ENCODE measurements around the gene PPTC7.
A peak's percentile ranks its signal among the peaks of the same experiment; 100 is the strongest.
"Not testable (repeated sequence)": the region's sequence is repeated elsewhere in the genome, so short reads cannot be mapped to it uniquely, and the experiment has no call there.

The PPTC7 gene

DNA sequence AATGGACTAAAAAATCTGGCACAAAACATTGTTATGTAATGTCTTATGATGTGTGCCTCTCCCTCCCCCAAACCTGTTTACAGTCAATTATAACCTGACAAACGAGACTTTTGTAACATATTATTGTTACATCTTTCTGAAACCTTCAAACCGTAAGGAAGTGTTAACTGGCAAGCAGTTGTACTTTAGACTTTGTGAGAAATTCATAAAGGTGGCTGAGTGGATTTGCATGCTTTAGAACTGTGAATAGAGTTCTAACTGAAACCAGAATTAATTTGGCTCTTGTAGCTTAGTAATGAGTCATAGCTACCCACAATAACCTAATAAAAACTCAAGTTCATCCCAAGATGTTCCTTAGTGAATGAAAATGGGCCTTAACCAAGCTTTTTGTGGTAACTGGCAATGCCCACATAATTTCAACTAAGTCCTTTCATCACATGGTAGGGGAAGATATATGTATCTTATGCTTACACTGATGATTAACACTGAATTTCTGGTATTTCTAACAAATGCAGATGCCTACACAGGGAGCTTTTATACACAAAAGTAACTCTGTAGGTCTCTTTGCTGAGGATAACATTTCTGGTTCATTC is 51.3 kb downstream of the PPTC7 start:
- Histone ChIP-seq H3K9me3 (ENCODE audit: low read length) (no peaks in the 10 kb centered on the region), H3K36me3 (ENCODE audit: insufficient read depth, low read length) (peaks cover 12% of the 10 kb centered on the region), H2AFZ (ENCODE audit: low read depth, low read length) (no peak overlapping the region), H3K27me3 (ENCODE audit: insufficient read depth, low read length) (no peaks in the 10 kb centered on the region), H3K4me3 (ENCODE audit: low read length) (no peak overlapping the region), H3K4me1 (ENCODE audit: insufficient read depth, low read length) (no peaks in the 10 kb centered on the region)

DNA sequence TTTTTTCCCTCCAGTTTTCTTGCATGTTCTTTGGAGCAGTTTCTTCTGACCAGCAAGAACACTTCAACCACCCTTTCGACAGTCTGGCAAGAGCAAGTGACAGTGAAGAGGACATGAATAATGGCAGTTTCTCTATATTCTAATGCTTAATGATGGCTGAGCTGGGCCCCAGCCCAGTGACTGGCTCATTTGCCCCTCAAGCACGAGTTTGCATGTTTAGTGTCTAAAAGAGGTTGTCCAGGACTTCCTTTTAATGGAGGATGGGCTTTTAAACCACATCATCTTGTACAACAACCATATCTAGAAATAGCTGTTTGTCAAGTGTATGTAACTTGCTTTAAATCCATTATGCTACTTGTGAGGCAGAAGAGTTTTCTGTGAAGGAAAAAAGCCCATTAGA is 52.6 kb downstream of the PPTC7 start:
- H3K4me1 ChIP-seq (ENCODE audit: insufficient read depth, low read length), result no peaks in the 10 kb centered on the region
- H3K36me3 ChIP-seq (ENCODE audit: insufficient read depth, low read length), result peaks cover 3% of the 10 kb centered on the region
- H2AFZ ChIP-seq (ENCODE audit: low read depth, low read length), result no peak overlapping the region
- H3K9me3 ChIP-seq (ENCODE audit: low read length), result no peaks in the 10 kb centered on the region
- H3K27me3 ChIP-seq (ENCODE audit: insufficient read depth, low read length), result no peaks in the 10 kb centered on the region
- no peak overlapping the region for H3K4me3 ChIP-seq (ENCODE audit: low read length)

DNA sequence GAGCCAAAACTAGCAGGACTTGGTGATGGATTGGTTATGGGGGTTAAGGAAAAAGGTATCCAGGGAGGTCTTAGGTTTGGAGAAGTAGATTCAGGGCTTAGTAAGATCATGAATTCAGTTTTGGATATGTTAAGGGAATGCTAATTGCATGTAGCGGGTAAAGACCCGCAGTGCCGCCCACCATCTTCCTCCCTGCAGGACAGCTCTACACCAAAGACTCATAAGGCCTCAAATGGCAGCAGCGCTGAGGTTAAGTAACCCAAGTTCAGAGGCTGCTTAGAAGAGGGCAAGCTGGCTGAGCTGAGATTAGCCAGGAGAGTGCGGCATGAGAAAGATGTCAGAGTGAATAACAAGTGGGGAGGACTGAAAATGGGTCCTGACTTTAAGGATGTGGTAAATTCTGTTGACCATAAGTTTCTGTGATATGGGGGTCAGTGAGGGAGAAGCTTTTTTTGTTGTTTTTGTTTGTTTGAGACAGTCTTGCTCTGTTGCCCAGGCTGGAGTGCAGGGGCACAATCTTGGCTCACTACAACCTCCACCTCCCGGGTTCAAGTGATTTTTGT is 54.8 kb downstream of the PPTC7 start:
- H3K4me1 ChIP-seq (ENCODE audit: insufficient read depth, low read length), result no peaks in the 10 kb centered on the region
- H3K4me3 ChIP-seq (ENCODE audit: low read length), result no peak overlapping the region
- H3K36me3 ChIP-seq (ENCODE audit: insufficient read depth, low read length), result no peaks in the 10 kb centered on the region
- no peak overlapping the region for H2AFZ ChIP-seq (ENCODE audit: low read depth, low read length)
- H3K9me3 ChIP-seq (ENCODE audit: low read length), result no peaks in the 10 kb centered on the region
- no peaks in the 10 kb centered on the region for H3K27me3 ChIP-seq (ENCODE audit: insufficient read depth, low read length)

DNA sequence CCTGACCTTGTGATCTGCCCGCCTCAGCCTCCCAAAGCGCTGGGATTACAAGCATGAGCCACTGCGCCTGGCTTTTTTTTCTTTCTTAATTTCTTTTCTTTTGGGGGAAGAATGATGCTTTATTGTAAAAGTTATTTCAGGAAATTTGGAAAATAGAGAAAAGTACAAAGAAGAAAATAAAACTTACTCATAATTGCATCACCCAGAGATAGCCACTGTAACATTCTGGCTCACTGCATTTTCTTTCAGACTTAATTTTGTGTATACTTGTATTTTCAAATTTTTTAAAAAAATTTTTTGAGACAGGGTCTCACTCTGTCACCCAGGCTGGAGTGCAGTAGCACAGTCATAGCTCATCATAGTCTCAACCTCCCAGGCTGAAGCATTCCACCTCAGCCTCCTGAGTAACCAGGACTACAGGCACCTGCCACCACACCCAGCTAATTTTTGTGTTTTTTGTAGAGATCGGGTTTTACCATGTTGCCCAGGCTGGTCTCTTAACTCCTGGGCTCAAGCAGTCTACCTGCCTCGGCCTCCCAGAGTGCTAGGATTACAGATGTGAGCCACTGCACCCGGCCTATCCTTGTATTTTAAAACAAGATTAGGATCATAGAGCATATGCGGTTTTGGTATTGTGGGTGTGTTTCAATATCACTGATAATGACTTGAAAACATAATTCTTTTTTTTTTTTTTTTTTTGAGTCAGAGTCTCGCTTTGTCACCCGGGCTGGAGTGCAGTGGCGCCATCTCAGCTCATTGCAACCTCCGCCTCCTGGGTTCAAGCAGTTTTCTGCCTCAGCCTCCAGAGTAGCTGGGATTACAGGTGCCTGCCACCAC is 62.0 kb downstream of the PPTC7 start:
- not testable (repeated sequence) for H3K27me3 ChIP-seq (ENCODE audit: insufficient read depth, low read length); H3K4me3 ChIP-seq (ENCODE audit: low read length); H3K36me3 ChIP-seq (ENCODE audit: insufficient read depth, low read length)

DNA sequence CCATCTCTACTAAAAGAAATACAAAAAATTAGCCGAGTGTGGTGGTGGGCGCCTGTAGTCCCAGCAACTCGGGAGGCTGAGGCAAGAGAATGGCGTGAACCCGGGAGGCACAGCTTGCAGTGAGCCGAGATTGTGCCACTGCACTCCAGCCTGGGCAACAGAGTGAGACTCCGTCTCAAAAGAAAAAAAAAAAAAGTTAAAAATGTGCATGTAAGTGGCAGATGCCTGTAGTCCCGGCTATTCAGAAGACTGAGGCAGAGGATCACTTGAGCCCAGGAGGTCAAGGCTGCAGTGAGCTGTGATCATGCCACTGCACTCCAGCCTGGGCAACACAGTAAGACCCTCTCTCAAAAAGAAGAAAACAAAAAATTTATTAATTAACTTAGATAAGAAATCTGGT is 65.1 kb downstream of the PPTC7 start:
- not testable (repeated sequence) for H3K27me3 ChIP-seq (ENCODE audit: insufficient read depth, low read length); H3K9me3 ChIP-seq (ENCODE audit: low read length); H3K36me3 ChIP-seq (ENCODE audit: insufficient read depth, low read length); H3K4me1 ChIP-seq (ENCODE audit: insufficient read depth, low read length); H3K4me3 ChIP-seq (ENCODE audit: low read length); H2AFZ ChIP-seq (ENCODE audit: low read depth, low read length)

More for the DNA sequence above, 62.0 kb downstream of the PPTC7 start:
- not testable (repeated sequence) for H3K4me1 ChIP-seq (ENCODE audit: insufficient read depth, low read length); H2AFZ ChIP-seq (ENCODE audit: low read depth, low read length); H3K9me3 ChIP-seq (ENCODE audit: low read length)

DNA sequence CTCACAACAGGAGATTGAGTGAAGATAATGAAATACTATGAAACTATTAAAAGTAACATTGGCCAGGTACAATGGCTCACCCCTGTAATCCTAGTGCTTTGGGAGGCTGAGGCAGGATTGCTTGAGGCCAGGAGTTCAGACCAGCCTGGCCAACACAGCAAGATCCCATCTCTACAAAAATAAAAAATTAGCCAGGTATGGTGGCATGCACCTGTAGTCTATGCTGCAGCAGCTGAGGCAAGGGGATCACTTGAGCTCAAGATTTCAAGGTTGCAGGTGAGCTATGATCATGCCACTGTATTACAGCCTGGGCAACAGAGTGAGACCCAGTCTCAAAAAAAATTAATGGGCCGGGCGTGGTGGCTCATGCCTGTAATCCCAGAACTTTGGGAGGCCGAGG is 66.1 kb downstream of the PPTC7 start:
- Histone ChIP-seq H3K4me1 (ENCODE audit: insufficient read depth, low read length) (no peaks in the 10 kb centered on the region), H3K27me3 (ENCODE audit: insufficient read depth, low read length) (no peaks in the 10 kb centered on the region), H3K9me3 (ENCODE audit: low read length) (no peaks in the 10 kb centered on the region), H2AFZ (ENCODE audit: low read depth, low read length) (no peak overlapping the region), H3K36me3 (ENCODE audit: insufficient read depth, low read length) (no peaks in the 10 kb centered on the region), H3K4me3 (ENCODE audit: low read length) (no peak overlapping the region)

DNA sequence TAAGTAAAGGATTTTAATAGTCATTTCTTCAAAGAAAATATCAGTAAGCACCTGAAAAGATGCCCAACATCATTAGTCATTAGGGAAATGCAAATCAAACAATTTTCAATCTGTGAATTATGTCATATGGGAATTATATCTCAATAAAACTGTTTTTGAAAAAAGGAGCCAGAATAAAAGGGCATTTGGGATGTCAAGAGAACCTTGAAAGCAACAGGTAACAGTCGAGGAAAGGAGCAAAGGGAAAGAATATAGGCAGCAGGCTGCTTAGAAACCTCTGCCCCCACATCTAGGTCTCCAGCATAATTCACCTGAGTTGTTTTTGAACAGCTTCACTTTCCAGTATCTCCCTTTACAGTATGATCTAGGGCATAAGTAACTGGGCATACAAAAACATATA is 68.8 kb downstream of the PPTC7 start:
- no peaks in the 10 kb centered on the region for H3K4me1 ChIP-seq (ENCODE audit: insufficient read depth, low read length)
- H3K9me3 ChIP-seq (ENCODE audit: low read length), result no peaks in the 10 kb centered on the region
- H2AFZ ChIP-seq (ENCODE audit: low read depth, low read length), result no peak overlapping the region
- H3K36me3 ChIP-seq (ENCODE audit: insufficient read depth, low read length), result no peaks in the 10 kb centered on the region
- no peak overlapping the region for H3K4me3 ChIP-seq (ENCODE audit: low read length)
- no peaks in the 10 kb centered on the region for H3K27me3 ChIP-seq (ENCODE audit: insufficient read depth, low read length)

DNA sequence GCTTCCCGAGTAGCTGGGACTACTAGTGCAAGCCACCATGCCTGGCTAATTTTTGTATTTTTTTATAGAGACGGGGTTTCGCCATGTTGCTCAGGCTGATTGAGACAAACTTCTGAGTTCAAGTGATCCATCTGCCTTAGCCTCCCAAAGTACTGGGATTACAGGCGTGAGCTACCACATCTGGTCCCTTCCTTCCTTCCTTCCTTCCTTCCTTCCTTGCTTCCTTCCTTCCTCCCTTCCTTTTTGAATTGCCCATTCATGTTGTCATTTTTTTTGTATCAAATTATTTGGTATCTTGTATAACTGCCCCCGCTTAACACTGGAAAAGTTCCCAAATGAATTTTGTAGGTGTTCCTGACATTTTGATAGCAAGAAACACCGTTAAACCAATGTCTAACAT is 69.3 kb downstream of the PPTC7 start:
- Histone ChIP-seq H3K4me1 (ENCODE audit: insufficient read depth, low read length) (no peaks in the 10 kb centered on the region), H3K4me3 (ENCODE audit: low read length) (no peak overlapping the region), H3K36me3 (ENCODE audit: insufficient read depth, low read length) (no peaks in the 10 kb centered on the region), H3K9me3 (ENCODE audit: low read length) (no peaks in the 10 kb centered on the region), H2AFZ (ENCODE audit: low read depth, low read length) (no peak overlapping the region), H3K27me3 (ENCODE audit: insufficient read depth, low read length) (no peaks in the 10 kb centered on the region)

DNA sequence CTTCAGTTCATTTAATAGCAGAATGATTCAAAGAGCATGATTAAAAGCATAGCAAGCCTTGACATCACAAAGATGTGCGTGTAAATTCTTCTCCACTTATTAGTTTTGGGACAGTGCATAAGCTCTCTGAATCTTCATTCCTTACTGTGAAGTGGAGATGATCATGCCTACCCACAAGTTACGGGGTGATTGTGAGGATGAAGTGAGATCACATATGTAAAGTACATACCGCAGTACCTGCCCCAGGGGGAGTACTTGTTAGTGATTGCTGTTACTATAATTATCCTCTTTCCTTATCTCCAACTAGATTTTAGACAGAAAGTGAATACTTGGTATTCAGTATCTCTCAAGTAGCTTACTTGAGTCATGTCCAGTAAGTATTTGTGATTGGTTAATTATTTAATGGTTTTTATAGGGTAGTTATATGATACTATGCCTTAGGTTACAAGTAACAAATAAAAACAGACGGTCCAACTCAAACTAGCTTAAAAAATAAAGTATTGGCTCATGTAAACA is 75.0 kb downstream of the PPTC7 start:
- H3K27me3 ChIP-seq (ENCODE audit: insufficient read depth, low read length), result no peaks in the 10 kb centered on the region
- H3K4me1 ChIP-seq (ENCODE audit: insufficient read depth, low read length), result no peaks in the 10 kb centered on the region
- no peaks in the 10 kb centered on the region for H3K36me3 ChIP-seq (ENCODE audit: insufficient read depth, low read length)
- no peak overlapping the region for H2AFZ ChIP-seq (ENCODE audit: low read depth, low read length)
- no peaks in the 10 kb centered on the region for H3K9me3 ChIP-seq (ENCODE audit: low read length)
- H3K4me3 ChIP-seq (ENCODE audit: low read length), result no peak overlapping the region

DNA sequence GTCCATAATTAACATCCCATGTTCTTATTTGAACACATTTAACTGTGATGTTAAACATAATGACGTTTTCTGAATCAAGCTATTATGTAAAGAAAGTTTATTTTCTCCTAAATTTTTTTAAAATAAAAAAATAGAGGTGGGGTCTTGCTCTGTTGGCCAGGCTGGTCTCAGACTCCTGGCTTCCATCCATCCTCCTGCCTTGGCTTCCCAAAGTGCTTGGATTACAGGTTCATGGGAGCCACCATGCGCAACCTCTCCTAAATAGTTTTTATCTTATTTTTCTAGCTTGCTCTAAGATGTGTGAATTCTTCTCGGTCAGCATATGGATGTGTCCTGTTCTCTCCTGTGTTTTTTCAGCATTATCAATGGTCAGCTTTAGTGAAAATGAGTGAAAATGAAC is 77.8 kb downstream of the PPTC7 start:
- Histone ChIP-seq H2AFZ (ENCODE audit: low read depth, low read length) (no peak overlapping the region), H3K9me3 (ENCODE audit: low read length) (no peaks in the 10 kb centered on the region), H3K4me1 (ENCODE audit: insufficient read depth, low read length) (peaks cover 10% of the 10 kb centered on the region), H3K27me3 (ENCODE audit: insufficient read depth, low read length) (no peaks in the 10 kb centered on the region), H3K36me3 (ENCODE audit: insufficient read depth, low read length) (no peaks in the 10 kb centered on the region), H3K4me3 (ENCODE audit: low read length) (no peak overlapping the region)

DNA sequence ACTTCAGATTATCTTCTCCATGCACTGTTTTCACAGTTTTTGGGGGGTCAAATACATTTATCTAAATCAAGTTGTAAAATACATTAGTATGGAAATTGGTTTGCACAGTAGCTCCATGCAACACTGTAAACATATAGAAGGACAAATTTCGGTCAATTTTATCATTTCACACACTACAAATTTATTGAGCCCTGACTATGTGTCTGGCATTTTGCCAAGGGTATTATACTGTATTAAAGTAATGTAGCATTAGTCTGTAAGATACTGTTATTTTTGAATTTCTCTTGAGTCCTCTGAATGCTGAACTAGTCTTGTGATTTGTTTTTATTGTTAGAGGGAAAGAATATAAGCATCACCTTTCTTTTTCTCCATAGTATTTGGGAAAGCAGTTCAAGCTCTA is 79.7 kb downstream of the PPTC7 start:
- Histone ChIP-seq H3K36me3 (ENCODE audit: insufficient read depth, low read length) (peaks cover 8% of the 10 kb centered on the region), H3K27me3 (ENCODE audit: insufficient read depth, low read length) (no peaks in the 10 kb centered on the region), H3K4me3 (ENCODE audit: low read length) (no peak overlapping the region), H3K4me1 (ENCODE audit: insufficient read depth, low read length) (peaks cover 15% of the 10 kb centered on the region), H2AFZ (ENCODE audit: low read depth, low read length) (no peak overlapping the region), H3K9me3 (ENCODE audit: low read length) (no peaks in the 10 kb centered on the region)

DNA sequence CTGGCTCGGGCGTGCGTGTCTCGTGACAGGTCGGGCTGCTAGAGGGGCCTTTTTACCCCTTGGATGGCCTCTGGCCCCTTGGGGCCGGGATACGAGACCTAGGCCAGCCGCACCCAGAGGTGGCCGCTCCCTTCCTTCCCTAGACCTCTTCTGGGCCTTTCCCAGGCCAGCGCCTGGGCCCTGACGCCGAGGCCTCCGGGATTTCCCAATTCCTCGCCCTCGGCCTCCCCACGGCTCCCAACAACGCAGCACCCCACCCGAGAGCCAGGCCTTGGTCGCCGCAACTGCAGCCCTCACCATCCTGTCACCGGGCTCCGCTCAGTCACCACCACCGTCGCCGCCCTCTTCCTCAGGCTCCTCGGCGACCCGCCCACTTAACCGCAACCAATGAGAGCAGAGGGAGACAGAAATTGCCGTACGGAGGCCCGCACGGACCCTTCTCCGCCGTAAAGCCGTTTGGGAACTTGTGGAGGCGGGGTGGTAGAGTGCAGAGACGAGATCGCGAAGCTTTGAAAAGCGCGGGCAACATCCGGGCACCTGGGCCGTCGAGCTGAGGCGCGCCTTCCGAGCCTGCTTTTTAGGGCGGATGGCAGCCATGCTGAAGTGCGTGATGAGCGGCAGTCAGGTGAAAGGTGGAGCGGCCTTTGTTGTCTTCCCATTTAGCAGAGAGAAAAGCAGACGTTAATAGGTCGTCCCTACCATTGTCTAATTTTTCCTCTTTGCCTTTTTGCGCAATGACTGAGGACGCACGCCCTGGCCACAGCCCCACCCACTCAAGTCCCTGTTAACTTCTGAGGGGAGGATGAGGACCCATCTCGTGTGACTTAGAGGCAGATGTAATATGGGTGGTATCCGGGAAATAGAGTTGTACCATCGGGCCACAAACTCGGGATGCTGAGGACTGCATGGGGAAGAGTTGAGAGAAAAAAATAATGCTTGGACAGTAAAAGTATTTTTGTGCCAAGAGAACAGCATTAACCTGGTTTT is 81.1 kb downstream of the PPTC7 start, which contains the start of the genes RAD9B and VPS29:
TSS of gene RAD9B (plus strand) at position 580 of the 987 bp plus-strand sequence. CDS start at position 587, 7 bp downstream.
TSS of gene VPS29 (minus strand) at position 360 of the 987 bp plus-strand sequence. CDS start at position 300, 60 bp downstream.
- Histone ChIP-seq H3K9me3 (ENCODE audit: low read length) (no peaks in the 10 kb centered on the region), H3K27me3 (ENCODE audit: insufficient read depth, low read length) (no peaks in the 10 kb centered on the region), H3K36me3 (ENCODE audit: insufficient read depth, low read length) (peaks cover 8% of the 10 kb centered on the region), H3K4me3 (ENCODE audit: low read length) (peak within 1 kb of the TSS; percentile 69), H2AFZ (ENCODE audit: low read depth, low read length) (peak within 1 kb of the TSS; percentile 63), H3K4me1 (ENCODE audit: insufficient read depth, low read length) (peaks cover 15% of the 10 kb centered on the region)
